Measurements from ENCODE around the gene MTCL3.
A peak's percentile ranks its signal among the peaks of the same experiment; 100 is the strongest.

Gene MTCL3

GRCh38 chr6:127471379-127472255 lies 47.5 kb downstream of the MTCL3 start:
- intact Hi-C loops (cut with micrococcal nuclease), result no loop called here
- CTCF ChIA-PET, result no interaction called here
- H3K27ac Mint-ChIP-seq, result no peak overlapping the region
- POLR2A ChIA-PET, result interaction anchor here (1.5 kb wide), 1 partner anchor 9 kb away, joined by 4 read pairs; no protein-coding TSS in a partner anchor
- no peak for DNase-seq
- TF ChIP-seq CTCF (IDR thresholded peaks at IDR 0.05), result no peak
- H3K4me3 Mint-ChIP-seq, result no peak overlapping the region
- ATAC-seq, result no peak
- no peaks in the 10 kb centered on the region for H3K4me1 Mint-ChIP-seq (ENCODE audit: low read depth)
- peaks cover 6% of the 10 kb centered on the region for H3K9me3 Mint-ChIP-seq
- H3K36me3 Mint-ChIP-seq (ENCODE audit: low read depth), result peaks cover 13% of the 10 kb centered on the region
- peaks cover 5% of the 10 kb centered on the region for H3K27me3 Mint-ChIP-seq

GRCh38 chr6:127468936-127469335 lies 50.2 kb downstream of the MTCL3 start:
- Mint-ChIP-seq H3K4me1 (ENCODE audit: low read depth) (no peaks in the 10 kb centered on the region), H3K27ac (no peak overlapping the region), H3K36me3 (ENCODE audit: low read depth) (no peaks in the 10 kb centered on the region), H3K9me3 (no peaks in the 10 kb centered on the region), H3K4me3 (no peak overlapping the region), H3K27me3 (no peaks in the 10 kb centered on the region)
- intact Hi-C loops (cut with micrococcal nuclease), result loop anchor here (5.0 kb wide), 1 partner anchor 167 kb away; no protein-coding TSS in a partner anchor
- ChIA-PET CTCF (interaction anchor here (1.5 to 1.9 kb wide), 3 partner anchors 16 to 70 kb away, joined by 4 to 9 read pairs (median 6); no protein-coding TSS in a partner anchor), POLR2A (no interaction called here)
- no peak for ATAC-seq
- TF ChIP-seq CTCF (IDR thresholded peaks at IDR 0.05), result no peak
- no peak for DNase-seq

GRCh38 chr6:127466416-127466815 lies 52.7 kb downstream of the MTCL3 start:
- ChIA-PET POLR2A (interaction anchor here (1.7 kb wide), 1 partner anchor 15 kb away, joined by 3 read pairs; no protein-coding TSS in a partner anchor), CTCF (interaction anchor here (0.9 to 3.1 kb wide), 10 partner anchors 12 to 81 kb away, joined by 3 to 43 read pairs (median 4); no protein-coding TSS in a partner anchor)
- no peaks in the 10 kb centered on the region for H3K4me1 Mint-ChIP-seq (ENCODE audit: low read depth)
- H3K27ac Mint-ChIP-seq, result no peak overlapping the region
- ATAC-seq (no peak), DNase-seq (no peak)
- no peak for TF ChIP-seq CTCF (IDR thresholded peaks at IDR 0.05)
- no peaks in the 10 kb centered on the region for H3K27me3 Mint-ChIP-seq
- H3K36me3 Mint-ChIP-seq (ENCODE audit: low read depth), result no peaks in the 10 kb centered on the region
- H3K9me3 Mint-ChIP-seq, result no peaks in the 10 kb centered on the region
- intact Hi-C loops (cut with micrococcal nuclease), result loop anchor here (5.0 kb wide), 1 partner anchor 164 kb away; no protein-coding TSS in a partner anchor
- H3K4me3 Mint-ChIP-seq, result no peak overlapping the region

- ChIA-PET CTCF (interaction anchor here (0.8 to 3.1 kb wide), 11 partner anchors 21 to 351 kb away, joined by 3 to 43 read pairs (median 4); partner anchors contain the start of gene MTCL3), POLR2A (no interaction called here)
- Mint-ChIP-seq H3K9me3 (no peaks in the 10 kb centered on the region), H3K36me3 (ENCODE audit: low read depth) (no peaks in the 10 kb centered on the region), H3K27me3 (no peaks in the 10 kb centered on the region), H3K4me1 (ENCODE audit: low read depth) (no peaks in the 10 kb centered on the region), H3K4me3 (no peak overlapping the region), H3K27ac (no peak overlapping the region)
- ATAC-seq, result peak; percentile 92
- DNase-seq, result peak; percentile 81
- intact Hi-C loops (cut with micrococcal nuclease), result loop anchor here (1.0 to 5.0 kb wide), 2 partner anchors 74 to 163 kb away; no protein-coding TSS in a partner anchor
- peak; percentile 89 for TF ChIP-seq CTCF (IDR thresholded peaks at IDR 0.05)
Measured at GRCh38 chr6:127464881-127465459, 54.2 kb downstream of the MTCL3 start.

Measured in activated CD8-positive, alpha-beta T cell treated with anti-CD3 and anti-CD28 coated beads for 36 hours (primary cell).